H1 (cell line): ENCODE results near the gene ZNF691. TPM values are rescaled to one million over a fixed set of nuclear protein-coding genes. Genes with fewer than 3 reads are reported as not detected.

ENCODE experiments used
- KDM4A ChIP-seq: IDR thresholded peaks from one replicate; pipeline ENCODE4 v1.7.1; 2012; ENCODE audit warnings: low read depth, mild to moderate bottlenecking, moderate library complexity, low read length, inconsistent platforms; ENCODE audit not compliant: severe bottlenecking
- KDM5A ChIP-seq: fragments of 200-600 bp; IDR thresholded peaks from 2 replicates; pipeline ENCODE4 v1.7.1; 2012; ENCODE audit warnings: mild to moderate bottlenecking, low read length, inconsistent platforms, mixed read lengths
- POLR2A ChIP-seq, 2 experiments: IDR thresholded peaks; 1 replicate in 1 of 2; 2 replicates in 1 of 2; pipeline ENCODE4 v1.6.1; 2011; ENCODE audit warnings: low read depth in 2 of 2, low read length in 2 of 2, mild to moderate bottlenecking in 2 of 2; ENCODE audit errors: control extremely low read depth in 1 of 2
- SUZ12 ChIP-seq: fragments of 200-600 bp; sonication (generic); IDR thresholded peaks from 2 replicates; pipeline ENCODE4 v1.6.1; 2012; ENCODE audit warnings: mild to moderate bottlenecking, inconsistent platforms, low read length, moderate library complexity, mixed read lengths
- polyA plus RNA-seq, 7 experiments: library from polyadenylated mRNA; depleted of rRNA in 3 of 7; stranded (reverse) in 5 of 7; unstranded in 2 of 7; fragments of >200 nt in 5 of 7; fragments of 200-250 nt in 2 of 7; gene quantifications; 1 replicate in 5 of 7; 2 replicates in 1 of 7; 4 replicates in 1 of 7; pipeline versions ENCODE4 v1.2.1 to v1.2.3, GENCODE V29; 2011 to 2013; ENCODE audit warnings: missing spikeins in 2 of 7, mixed read lengths in 2 of 7
- total RNA-seq: library from RNA; stranded (reverse); fragmentation: NEBNext Ultra II Directional; extraction: Animal tissue kit (Norgen Biotek cat#: 25700); gene quantifications from 2 replicates; pipeline ENCODE4 v1.2.1, GENCODE V29; 2021
- TF ChIP-seq, protein P1 (sequence below): fragments of 300-600 bp; sonication (generic); IDR thresholded peaks from 2 replicates; pipeline ENCODE4 v1.7.1; 2012; ENCODE audit warnings: low read length, moderate library complexity, mild to moderate bottlenecking, inconsistent platforms; ENCODE audit not compliant: insufficient replicate concordance
- TF ChIP-seq, protein P2 (sequence below): IDR thresholded peaks from 2 replicates; pipeline ENCODE4 v1.6.1; 2012; ENCODE audit warnings: inconsistent platforms
- TF ChIP-seq, protein P3 (sequence below), 3 experiments: IDR thresholded peaks; 1 replicate in 2 of 3; 2 replicates in 1 of 3; pipeline versions ENCODE4 v1.5.1 to v1.6.1; 2011; ENCODE audit warnings: low read length in 3 of 3, mild to moderate bottlenecking in 3 of 3, inconsistent platforms in 2 of 3, low read depth in 1 of 3, moderate library complexity in 1 of 3; ENCODE audit not compliant: insufficient read depth in 1 of 3; ENCODE audit errors: control extremely low read depth in 1 of 3
- TF ChIP-seq, protein P4 (sequence below): IDR thresholded peaks from 2 replicates; pipeline ENCODE4 v1.6.1; 2012; ENCODE audit warnings: inconsistent platforms

ZNF691 gene
- total and polyA plus RNA-seq, 2 of the 8 experiments (the other 6 are each of a cell fraction or from before 2014, with no cell fraction given), result 19.5 TPM

DNA sequence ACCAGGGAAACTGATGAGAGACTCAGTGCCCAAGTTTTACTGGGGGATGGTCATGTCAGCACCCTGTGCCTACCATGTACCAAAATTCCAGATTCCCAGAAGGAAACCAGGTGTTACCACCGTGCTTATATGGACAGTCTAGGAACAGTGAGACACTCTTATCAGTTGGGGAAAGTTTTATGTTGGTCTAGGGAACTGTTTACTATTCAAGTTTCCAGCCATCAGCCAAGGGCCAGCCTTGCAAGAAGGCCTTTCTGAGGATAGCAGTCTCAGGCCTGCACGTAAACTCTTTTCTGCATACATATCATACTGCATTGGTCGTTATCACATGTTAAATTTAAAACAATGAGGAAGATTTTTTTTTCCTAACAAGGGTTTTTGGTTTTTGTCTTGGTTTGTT lies 49.0 kb upstream of the ZNF691 start (continued):
- TF ChIP-seq, protein P1, sequence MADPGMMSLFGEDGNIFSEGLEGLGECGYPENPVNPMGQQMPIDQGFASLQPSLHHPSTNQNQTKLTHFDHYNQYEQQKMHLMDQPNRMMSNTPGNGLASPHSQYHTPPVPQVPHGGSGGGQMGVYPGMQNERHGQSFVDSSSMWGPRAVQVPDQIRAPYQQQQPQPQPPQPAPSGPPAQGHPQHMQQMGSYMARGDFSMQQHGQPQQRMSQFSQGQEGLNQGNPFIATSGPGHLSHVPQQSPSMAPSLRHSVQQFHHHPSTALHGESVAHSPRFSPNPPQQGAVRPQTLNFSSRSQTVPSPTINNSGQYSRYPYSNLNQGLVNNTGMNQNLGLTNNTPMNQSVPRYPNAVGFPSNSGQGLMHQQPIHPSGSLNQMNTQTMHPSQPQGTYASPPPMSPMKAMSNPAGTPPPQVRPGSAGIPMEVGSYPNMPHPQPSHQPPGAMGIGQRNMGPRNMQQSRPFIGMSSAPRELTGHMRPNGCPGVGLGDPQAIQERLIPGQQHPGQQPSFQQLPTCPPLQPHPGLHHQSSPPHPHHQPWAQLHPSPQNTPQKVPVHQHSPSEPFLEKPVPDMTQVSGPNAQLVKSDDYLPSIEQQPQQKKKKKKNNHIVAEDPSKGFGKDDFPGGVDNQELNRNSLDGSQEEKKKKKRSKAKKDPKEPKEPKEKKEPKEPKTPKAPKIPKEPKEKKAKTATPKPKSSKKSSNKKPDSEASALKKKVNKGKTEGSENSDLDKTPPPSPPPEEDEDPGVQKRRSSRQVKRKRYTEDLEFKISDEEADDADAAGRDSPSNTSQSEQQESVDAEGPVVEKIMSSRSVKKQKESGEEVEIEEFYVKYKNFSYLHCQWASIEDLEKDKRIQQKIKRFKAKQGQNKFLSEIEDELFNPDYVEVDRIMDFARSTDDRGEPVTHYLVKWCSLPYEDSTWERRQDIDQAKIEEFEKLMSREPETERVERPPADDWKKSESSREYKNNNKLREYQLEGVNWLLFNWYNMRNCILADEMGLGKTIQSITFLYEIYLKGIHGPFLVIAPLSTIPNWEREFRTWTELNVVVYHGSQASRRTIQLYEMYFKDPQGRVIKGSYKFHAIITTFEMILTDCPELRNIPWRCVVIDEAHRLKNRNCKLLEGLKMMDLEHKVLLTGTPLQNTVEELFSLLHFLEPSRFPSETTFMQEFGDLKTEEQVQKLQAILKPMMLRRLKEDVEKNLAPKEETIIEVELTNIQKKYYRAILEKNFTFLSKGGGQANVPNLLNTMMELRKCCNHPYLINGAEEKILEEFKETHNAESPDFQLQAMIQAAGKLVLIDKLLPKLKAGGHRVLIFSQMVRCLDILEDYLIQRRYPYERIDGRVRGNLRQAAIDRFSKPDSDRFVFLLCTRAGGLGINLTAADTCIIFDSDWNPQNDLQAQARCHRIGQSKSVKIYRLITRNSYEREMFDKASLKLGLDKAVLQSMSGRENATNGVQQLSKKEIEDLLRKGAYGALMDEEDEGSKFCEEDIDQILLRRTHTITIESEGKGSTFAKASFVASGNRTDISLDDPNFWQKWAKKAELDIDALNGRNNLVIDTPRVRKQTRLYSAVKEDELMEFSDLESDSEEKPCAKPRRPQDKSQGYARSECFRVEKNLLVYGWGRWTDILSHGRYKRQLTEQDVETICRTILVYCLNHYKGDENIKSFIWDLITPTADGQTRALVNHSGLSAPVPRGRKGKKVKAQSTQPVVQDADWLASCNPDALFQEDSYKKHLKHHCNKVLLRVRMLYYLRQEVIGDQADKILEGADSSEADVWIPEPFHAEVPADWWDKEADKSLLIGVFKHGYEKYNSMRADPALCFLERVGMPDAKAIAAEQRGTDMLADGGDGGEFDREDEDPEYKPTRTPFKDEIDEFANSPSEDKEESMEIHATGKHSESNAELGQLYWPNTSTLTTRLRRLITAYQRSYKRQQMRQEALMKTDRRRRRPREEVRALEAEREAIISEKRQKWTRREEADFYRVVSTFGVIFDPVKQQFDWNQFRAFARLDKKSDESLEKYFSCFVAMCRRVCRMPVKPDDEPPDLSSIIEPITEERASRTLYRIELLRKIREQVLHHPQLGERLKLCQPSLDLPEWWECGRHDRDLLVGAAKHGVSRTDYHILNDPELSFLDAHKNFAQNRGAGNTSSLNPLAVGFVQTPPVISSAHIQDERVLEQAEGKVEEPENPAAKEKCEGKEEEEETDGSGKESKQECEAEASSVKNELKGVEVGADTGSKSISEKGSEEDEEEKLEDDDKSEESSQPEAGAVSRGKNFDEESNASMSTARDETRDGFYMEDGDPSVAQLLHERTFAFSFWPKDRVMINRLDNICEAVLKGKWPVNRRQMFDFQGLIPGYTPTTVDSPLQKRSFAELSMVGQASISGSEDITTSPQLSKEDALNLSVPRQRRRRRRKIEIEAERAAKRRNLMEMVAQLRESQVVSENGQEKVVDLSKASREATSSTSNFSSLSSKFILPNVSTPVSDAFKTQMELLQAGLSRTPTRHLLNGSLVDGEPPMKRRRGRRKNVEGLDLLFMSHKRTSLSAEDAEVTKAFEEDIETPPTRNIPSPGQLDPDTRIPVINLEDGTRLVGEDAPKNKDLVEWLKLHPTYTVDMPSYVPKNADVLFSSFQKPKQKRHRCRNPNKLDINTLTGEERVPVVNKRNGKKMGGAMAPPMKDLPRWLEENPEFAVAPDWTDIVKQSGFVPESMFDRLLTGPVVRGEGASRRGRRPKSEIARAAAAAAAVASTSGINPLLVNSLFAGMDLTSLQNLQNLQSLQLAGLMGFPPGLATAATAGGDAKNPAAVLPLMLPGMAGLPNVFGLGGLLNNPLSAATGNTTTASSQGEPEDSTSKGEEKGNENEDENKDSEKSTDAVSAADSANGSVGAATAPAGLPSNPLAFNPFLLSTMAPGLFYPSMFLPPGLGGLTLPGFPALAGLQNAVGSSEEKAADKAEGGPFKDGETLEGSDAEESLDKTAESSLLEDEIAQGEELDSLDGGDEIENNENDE, result no peak
- TF ChIP-seq, protein P2, sequence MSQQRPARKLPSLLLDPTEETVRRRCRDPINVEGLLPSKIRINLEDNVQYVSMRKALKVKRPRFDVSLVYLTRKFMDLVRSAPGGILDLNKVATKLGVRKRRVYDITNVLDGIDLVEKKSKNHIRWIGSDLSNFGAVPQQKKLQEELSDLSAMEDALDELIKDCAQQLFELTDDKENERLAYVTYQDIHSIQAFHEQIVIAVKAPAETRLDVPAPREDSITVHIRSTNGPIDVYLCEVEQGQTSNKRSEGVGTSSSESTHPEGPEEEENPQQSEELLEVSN, result no peak
- no peak for TF ChIP-seq POLR2A (IDR thresholded peaks at IDR 0.05; ENCODE audit: control extremely low read depth in 1 of 2, low read depth in 2 of 2, low read length in 2 of 2)
- TF ChIP-seq KDM5A, result no peak
- TF ChIP-seq SUZ12, result no peak
- TF ChIP-seq, protein P3, sequence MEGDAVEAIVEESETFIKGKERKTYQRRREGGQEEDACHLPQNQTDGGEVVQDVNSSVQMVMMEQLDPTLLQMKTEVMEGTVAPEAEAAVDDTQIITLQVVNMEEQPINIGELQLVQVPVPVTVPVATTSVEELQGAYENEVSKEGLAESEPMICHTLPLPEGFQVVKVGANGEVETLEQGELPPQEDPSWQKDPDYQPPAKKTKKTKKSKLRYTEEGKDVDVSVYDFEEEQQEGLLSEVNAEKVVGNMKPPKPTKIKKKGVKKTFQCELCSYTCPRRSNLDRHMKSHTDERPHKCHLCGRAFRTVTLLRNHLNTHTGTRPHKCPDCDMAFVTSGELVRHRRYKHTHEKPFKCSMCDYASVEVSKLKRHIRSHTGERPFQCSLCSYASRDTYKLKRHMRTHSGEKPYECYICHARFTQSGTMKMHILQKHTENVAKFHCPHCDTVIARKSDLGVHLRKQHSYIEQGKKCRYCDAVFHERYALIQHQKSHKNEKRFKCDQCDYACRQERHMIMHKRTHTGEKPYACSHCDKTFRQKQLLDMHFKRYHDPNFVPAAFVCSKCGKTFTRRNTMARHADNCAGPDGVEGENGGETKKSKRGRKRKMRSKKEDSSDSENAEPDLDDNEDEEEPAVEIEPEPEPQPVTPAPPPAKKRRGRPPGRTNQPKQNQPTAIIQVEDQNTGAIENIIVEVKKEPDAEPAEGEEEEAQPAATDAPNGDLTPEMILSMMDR (IDR thresholded peaks at IDR 0.05; ENCODE audit: control extremely low read depth in 1 of 3, insufficient read depth in 1 of 3, low read depth in 1 of 3, low read length in 3 of 3), result no peak
- no peak for TF ChIP-seq KDM4A
- TF ChIP-seq, protein P4, sequence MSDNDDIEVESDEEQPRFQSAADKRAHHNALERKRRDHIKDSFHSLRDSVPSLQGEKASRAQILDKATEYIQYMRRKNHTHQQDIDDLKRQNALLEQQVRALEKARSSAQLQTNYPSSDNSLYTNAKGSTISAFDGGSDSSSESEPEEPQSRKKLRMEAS, result no peak
